ENCODE results near the gene MOV10L1.
"Not testable (repeated sequence)": the region's sequence is repeated elsewhere in the genome, so short reads cannot be mapped to it uniquely, and the experiment has no call there.

MOV10L1 gene

GRCh38 chr22:50165436-50166123 lies 75.8 kb downstream of the MOV10L1 start:
- DNase-seq = no peak

- no peak for DNase-seq
These were observed 78.1 kb downstream of the MOV10L1 start for GRCh38 chr22:50167689-50168489.

- DNase-seq = not testable (repeated sequence)
These were observed 78.8 kb downstream of the MOV10L1 start for GRCh38 chr22:50168490-50169180.

- no peak for DNase-seq
These were observed 79.5 kb downstream of the MOV10L1 start for GRCh38 chr22:50169181-50169759.

GRCh38 chr22:50169774-50170341 lies 80.1 kb downstream of the MOV10L1 start:
- DNase-seq = peak; percentile 73

- DNase-seq = no peak
These were observed 80.9 kb downstream of the MOV10L1 start, which contains the start of gene PANX2 for GRCh38 chr22:50170453-50171318. PANX2 (plus strand) TSS chr22:50170731; CDS start chr22:50170731, 0 bp downstream.

- DNase-seq = no peak
These were observed 81.6 kb downstream of the MOV10L1 start for GRCh38 chr22:50171319-50171964.

- DNase-seq = no peak
These were observed 82.2 kb downstream of the MOV10L1 start for GRCh38 chr22:50171965-50172421.

GRCh38 chr22:50173311-50173982 lies 83.6 kb downstream of the MOV10L1 start:
- DNase-seq = no peak

- DNase-seq = no peak
These were observed 84.2 kb downstream of the MOV10L1 start for GRCh38 chr22:50173983-50174355.

- DNase-seq = peak; percentile 4
These were observed 84.8 kb downstream of the MOV10L1 start for GRCh38 chr22:50174382-50175190.

- no peak for DNase-seq
These were observed 85.3 kb downstream of the MOV10L1 start for GRCh38 chr22:50175191-50175461.

- no peak for DNase-seq
These were observed 86.4 kb downstream of the MOV10L1 start for GRCh38 chr22:50175921-50176849.

GRCh38 chr22:50176850-50177536 lies 87.2 kb downstream of the MOV10L1 start:
- DNase-seq = no peak

- no peak for DNase-seq
These were observed 88.0 kb downstream of the MOV10L1 start for GRCh38 chr22:50177537-50178470.

- DNase-seq = no peak
These were observed 88.7 kb downstream of the MOV10L1 start for GRCh38 chr22:50178471-50178864.

Data from stimulated activated CD4-positive, alpha-beta T cell treated with anti-CD3 and anti-CD28 coated beads, Interleukin-15, amount 100 ng/mL, for 24 hours (primary cell).